ENCODE measurements around the gene SWT1. TPM values are rescaled to one million over a fixed set of nuclear protein-coding genes. Genes with fewer than 3 reads are reported as not detected.

SWT1 gene
- total and polyA plus RNA-seq, 9 of the 15 experiments (the other 6 are each of a cell fraction or from before 2014, with no cell fraction given), result 1.5 to 3.4 (median 2.3) TPM

DNA sequence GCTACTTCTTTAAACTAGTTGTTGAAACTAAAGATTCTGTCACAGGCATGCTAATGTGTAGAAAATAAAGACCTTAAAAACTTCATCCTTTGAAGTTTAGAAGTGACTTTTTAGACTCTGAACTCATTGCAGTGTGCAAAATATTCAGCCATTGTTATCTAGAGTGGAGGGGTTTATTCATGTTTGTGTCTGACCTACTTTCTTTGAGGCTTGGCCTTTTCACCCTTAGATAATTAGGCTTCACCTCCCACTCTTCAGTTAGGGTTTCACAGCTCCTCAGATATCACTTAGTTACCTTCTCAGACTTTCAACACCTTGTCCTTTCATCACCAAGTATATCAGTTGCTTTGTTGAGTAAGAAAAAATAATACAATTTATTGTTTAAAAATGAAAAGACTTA is 84.2 kb downstream of the SWT1 start (continued):
- TF ChIP-seq, protein P1, sequence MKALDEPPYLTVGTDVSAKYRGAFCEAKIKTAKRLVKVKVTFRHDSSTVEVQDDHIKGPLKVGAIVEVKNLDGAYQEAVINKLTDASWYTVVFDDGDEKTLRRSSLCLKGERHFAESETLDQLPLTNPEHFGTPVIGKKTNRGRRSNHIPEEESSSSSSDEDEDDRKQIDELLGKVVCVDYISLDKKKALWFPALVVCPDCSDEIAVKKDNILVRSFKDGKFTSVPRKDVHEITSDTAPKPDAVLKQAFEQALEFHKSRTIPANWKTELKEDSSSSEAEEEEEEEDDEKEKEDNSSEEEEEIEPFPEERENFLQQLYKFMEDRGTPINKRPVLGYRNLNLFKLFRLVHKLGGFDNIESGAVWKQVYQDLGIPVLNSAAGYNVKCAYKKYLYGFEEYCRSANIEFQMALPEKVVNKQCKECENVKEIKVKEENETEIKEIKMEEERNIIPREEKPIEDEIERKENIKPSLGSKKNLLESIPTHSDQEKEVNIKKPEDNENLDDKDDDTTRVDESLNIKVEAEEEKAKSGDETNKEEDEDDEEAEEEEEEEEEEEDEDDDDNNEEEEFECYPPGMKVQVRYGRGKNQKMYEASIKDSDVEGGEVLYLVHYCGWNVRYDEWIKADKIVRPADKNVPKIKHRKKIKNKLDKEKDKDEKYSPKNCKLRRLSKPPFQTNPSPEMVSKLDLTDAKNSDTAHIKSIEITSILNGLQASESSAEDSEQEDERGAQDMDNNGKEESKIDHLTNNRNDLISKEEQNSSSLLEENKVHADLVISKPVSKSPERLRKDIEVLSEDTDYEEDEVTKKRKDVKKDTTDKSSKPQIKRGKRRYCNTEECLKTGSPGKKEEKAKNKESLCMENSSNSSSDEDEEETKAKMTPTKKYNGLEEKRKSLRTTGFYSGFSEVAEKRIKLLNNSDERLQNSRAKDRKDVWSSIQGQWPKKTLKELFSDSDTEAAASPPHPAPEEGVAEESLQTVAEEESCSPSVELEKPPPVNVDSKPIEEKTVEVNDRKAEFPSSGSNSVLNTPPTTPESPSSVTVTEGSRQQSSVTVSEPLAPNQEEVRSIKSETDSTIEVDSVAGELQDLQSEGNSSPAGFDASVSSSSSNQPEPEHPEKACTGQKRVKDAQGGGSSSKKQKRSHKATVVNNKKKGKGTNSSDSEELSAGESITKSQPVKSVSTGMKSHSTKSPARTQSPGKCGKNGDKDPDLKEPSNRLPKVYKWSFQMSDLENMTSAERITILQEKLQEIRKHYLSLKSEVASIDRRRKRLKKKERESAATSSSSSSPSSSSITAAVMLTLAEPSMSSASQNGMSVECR (CRISPR knock-in tag; IDR thresholded peaks at IDR 0.05), result no peak
- TF ChIP-seq CHD4 (IDR thresholded peaks at IDR 0.05; ENCODE audit: insufficient read depth, insufficient replicate concordance, low read depth, low read length, poor library complexity, severe bottlenecking) (no peak), TFAM (CRISPR knock-in tag; conservative IDR thresholded peaks at IDR 0.05) (no peak), POLR2B (IDR thresholded peaks at IDR 0.05; ENCODE audit: low read depth, partially characterized antibody) (no peak), MTF1 (CRISPR knock-in tag; IDR thresholded peaks at IDR 0.05; ENCODE audit: borderline replicate concordance) (no peak), SRF (CRISPR knock-in tag; IDR thresholded peaks at IDR 0.05) (no peak), HDAC1 (IDR thresholded peaks at IDR 0.05) (no peak), ZNF12 (CRISPR knock-in tag; IDR thresholded peaks at IDR 0.05) (no peak), IFI16 (CRISPR knock-in tag; IDR thresholded peaks at IDR 0.05) (no peak)
- TF ChIP-seq, protein P2, sequence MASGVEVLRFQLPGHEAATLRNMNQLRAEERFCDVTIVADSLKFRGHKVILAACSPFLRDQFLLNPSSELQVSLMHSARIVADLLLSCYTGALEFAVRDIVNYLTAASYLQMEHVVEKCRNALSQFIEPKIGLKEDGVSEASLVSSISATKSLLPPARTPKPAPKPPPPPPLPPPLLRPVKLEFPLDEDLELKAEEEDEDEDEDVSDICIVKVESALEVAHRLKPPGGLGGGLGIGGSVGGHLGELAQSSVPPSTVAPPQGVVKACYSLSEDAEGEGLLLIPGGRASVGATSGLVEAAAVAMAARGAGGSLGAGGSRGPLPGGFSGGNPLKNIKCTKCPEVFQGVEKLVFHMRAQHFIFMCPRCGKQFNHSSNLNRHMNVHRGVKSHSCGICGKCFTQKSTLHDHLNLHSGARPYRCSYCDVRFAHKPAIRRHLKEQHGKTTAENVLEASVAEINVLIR (CRISPR knock-in tag; IDR thresholded peaks at IDR 0.05), result no peak
- TF ChIP-seq, protein P3, sequence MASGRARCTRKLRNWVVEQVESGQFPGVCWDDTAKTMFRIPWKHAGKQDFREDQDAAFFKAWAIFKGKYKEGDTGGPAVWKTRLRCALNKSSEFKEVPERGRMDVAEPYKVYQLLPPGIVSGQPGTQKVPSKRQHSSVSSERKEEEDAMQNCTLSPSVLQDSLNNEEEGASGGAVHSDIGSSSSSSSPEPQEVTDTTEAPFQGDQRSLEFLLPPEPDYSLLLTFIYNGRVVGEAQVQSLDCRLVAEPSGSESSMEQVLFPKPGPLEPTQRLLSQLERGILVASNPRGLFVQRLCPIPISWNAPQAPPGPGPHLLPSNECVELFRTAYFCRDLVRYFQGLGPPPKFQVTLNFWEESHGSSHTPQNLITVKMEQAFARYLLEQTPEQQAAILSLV (tag; IDR thresholded peaks at IDR 0.05), result no peak
- TF ChIP-seq, protein P4, sequence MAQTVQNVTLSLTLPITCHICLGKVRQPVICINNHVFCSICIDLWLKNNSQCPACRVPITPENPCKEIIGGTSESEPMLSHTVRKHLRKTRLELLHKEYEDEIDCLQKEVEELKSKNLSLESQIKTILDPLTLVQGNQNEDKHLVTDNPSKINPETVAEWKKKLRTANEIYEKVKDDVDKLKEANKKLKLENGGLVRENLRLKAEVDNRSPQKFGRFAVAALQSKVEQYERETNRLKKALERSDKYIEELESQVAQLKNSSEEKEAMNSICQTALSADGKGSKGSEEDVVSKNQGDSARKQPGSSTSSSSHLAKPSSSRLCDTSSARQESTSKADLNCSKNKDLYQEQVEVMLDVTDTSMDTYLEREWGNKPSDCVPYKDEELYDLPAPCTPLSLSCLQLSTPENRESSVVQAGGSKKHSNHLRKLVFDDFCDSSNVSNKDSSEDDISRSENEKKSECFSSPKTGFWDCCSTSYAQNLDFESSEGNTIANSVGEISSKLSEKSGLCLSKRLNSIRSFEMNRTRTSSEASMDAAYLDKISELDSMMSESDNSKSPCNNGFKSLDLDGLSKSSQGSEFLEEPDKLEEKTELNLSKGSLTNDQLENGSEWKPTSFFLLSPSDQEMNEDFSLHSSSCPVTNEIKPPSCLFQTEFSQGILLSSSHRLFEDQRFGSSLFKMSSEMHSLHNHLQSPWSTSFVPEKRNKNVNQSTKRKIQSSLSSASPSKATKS (CRISPR knock-in tag; IDR thresholded peaks at IDR 0.05), result no peak
- TF ChIP-seq, protein P5, sequence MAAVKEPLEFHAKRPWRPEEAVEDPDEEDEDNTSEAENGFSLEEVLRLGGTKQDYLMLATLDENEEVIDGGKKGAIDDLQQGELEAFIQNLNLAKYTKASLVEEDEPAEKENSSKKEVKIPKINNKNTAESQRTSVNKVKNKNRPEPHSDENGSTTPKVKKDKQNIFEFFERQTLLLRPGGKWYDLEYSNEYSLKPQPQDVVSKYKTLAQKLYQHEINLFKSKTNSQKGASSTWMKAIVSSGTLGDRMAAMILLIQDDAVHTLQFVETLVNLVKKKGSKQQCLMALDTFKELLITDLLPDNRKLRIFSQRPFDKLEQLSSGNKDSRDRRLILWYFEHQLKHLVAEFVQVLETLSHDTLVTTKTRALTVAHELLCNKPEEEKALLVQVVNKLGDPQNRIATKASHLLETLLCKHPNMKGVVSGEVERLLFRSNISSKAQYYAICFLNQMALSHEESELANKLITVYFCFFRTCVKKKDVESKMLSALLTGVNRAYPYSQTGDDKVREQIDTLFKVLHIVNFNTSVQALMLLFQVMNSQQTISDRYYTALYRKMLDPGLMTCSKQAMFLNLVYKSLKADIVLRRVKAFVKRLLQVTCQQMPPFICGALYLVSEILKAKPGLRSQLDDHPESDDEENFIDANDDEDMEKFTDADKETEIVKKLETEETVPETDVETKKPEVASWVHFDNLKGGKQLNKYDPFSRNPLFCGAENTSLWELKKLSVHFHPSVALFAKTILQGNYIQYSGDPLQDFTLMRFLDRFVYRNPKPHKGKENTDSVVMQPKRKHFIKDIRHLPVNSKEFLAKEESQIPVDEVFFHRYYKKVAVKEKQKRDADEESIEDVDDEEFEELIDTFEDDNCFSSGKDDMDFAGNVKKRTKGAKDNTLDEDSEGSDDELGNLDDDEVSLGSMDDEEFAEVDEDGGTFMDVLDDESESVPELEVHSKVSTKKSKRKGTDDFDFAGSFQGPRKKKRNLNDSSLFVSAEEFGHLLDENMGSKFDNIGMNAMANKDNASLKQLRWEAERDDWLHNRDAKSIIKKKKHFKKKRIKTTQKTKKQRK (IDR thresholded peaks at IDR 0.05; ENCODE audit: borderline replicate concordance, low read depth, low read length), result no peak
- TF ChIP-seq, protein P6, sequence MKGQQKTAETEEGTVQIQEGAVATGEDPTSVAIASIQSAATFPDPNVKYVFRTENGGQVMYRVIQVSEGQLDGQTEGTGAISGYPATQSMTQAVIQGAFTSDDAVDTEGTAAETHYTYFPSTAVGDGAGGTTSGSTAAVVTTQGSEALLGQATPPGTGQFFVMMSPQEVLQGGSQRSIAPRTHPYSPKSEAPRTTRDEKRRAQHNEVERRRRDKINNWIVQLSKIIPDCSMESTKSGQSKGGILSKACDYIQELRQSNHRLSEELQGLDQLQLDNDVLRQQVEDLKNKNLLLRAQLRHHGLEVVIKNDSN (CRISPR knock-in tag; IDR thresholded peaks at IDR 0.05), result no peak
